GM18951 (cell line): ENCODE measurements around the gene GALNT14.

Experiments used
- POLR2A ChIP-seq: IDR thresholded peaks from 4 replicates; pipeline ENCODE4 v1.6.1; 2011; ENCODE audit warnings: mild to moderate bottlenecking; ENCODE audit not compliant: insufficient read length, insufficient read depth; ENCODE audit errors: extremely low read depth
- in situ Hi-C: fragments of 300-500 bp; cut with MboI; formaldehyde crosslinking; loops from one replicate; pipeline ENCODE4 v1.12.0; 2022; ENCODE audit warnings: low sequenced_read_pairs, mixed read lengths, inconsistent platforms; ENCODE audit not compliant: unreplicated experiment

The GALNT14 gene

GRCh38 chr2:31052284-31052683 is 86.0 kb downstream of the GALNT14 start:
- TF ChIP-seq POLR2A = no peak
- in situ Hi-C loops = no loop called here

DNA sequence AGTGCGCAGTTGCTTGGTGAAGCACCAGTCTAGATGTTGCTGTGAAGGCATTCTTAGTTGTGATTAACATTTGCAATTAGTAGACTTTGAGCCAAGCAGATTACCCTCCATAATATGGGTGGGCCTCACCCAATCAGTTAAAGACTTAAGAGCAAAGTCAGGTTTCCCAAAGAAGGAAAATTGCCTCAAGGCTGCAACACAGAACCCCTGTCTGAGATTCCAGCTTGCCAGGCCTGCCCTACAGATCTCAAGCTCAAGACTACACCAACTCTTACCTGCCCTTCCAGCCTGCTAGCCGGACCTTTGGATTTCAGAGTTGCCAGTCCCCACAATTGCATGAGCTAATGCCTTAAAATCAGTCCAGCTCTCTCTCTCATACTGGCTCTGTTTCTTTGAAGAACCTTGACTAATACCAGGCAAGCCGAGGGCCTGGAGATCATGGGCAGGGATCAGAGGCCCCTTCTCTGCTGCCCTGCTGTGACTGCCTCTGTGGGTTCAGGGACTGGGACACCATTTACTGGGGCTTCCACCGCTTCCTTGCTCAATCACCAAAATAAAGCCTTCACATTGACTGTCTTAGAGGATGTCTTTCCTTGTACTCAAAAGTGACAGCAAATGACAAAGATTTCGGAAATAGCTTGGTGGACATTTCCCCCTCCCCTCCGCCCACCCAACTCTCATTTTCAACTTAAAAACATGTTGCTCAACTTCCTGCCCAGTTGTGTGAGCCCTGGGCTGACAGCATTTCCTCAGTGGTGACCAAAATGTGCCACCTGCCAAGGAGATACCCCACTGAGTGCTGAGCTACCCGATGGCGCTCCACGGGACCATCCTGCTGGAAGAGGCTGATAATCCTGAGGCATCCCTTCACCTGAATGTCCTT is 86.7 kb downstream of the GALNT14 start:
- in situ Hi-C loops = no loop called here
- no peak for TF ChIP-seq POLR2A

GRCh38 chr2:31049916-31050588 is 88.2 kb downstream of the GALNT14 start:
- TF ChIP-seq POLR2A = no peak
- in situ Hi-C loops = no loop called here

DNA sequence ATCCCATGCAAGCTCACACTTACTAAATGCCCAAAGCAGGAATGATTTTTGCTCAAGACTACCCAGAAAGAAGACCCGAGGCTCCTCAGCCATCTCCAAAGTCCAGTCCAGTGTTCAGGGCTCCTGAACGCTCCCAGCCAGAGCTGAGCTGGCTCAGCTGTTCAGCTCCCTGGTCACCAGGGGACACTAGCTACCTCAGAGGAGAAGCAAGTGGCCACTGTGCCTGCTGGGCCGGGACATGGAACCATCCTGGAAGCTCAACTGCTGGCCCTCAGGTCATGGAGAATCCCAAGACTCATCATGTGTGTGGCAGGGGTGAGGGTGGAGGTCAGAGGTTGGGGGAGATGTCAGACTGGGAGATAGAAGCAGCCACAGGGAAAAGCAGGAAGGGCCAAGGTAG is 89.0 kb downstream of the GALNT14 start:
- in situ Hi-C loops = no loop called here
- no peak for TF ChIP-seq POLR2A

- no peak for TF ChIP-seq POLR2A
- in situ Hi-C loops = no loop called here
Observed at GRCh38 chr2:31047599-31047998, 90.6 kb downstream of the GALNT14 start.

GRCh38 chr2:31038385-31038784 is 99.9 kb downstream of the GALNT14 start:
- no peak for TF ChIP-seq POLR2A
- in situ Hi-C loops = no loop called here

DNA sequence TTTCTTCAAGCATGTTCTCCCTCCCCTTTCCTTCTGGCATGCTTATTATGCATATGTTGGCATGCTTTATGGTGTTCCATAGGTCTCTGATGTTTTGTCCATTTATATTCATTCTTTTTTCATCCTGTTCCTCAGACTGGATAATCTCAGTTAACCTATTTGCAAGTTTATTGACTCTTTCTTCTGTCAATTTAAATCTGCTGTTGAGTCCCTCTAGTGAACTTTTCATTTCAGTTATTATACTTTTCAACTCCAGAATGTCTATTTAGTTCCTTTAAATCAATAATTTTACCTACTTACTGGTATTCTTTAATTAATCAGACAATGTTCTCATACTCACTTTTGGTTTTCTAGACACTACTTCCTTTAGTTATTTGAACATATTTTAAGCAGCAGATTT is 101.2 kb downstream of the GALNT14 start:
- in situ Hi-C loops = no loop called here
- no peak for TF ChIP-seq POLR2A

GRCh38 chr2:31033032-31033431 is 105.2 kb downstream of the GALNT14 start:
- no peak for TF ChIP-seq POLR2A
- in situ Hi-C loops = no loop called here

- in situ Hi-C loops = no loop called here
Observed at GRCh38 chr2:31032475-31032874, 105.8 kb downstream of the GALNT14 start.

GRCh38 chr2:31031132-31031706 is 107.0 kb downstream of the GALNT14 start:
- in situ Hi-C loops = no loop called here
- TF ChIP-seq POLR2A = no peak

More at GRCh38 chr2:31032475-31032874, 105.8 kb downstream of the GALNT14 start:
- TF ChIP-seq POLR2A = no peak

GRCh38 chr2:31028417-31028816 is 109.8 kb downstream of the GALNT14 start:
- in situ Hi-C loops = no loop called here
- no peak for TF ChIP-seq POLR2A

DNA sequence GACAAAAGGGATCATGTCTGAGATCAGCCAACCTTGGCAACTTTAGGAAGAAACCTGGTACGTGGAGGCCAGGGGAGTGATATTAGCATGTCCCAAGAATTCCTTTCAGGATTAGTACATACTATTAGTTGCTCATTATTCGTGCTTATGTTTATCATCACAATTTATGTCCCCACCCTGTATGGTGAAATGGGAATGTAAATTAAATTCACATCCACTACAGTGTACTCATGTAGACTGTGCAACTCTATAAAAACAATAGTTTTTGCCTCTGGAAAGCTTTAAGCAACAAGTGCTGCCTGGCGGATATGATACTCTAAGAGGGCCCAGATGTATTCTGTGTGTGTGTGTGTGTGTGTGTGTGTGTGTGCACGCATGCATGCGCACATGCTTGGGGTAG is 110.7 kb downstream of the GALNT14 start:
- in situ Hi-C loops = no loop called here
- TF ChIP-seq POLR2A = no peak

GRCh38 chr2:31023541-31023940 is 114.7 kb downstream of the GALNT14 start:
- in situ Hi-C loops = no loop called here
- TF ChIP-seq POLR2A = no peak

DNA sequence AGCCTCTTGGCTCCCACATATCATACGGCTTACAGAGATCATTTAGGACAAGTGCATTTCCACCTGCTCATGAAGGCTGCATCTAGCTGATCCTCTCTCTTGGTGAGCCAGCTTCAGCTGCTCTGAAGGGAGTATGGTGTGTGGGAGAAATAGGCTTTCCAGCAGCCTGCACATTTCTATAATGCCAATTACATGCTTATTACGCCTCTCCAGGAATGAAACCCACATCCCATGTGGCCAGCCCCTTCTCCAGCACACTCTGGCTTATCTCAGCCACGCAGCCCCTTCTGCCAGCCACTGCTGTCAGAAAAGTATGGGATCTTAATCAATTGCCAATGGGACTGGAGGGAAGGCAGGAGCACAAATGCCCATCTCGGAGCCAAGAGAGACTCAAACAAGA is 117.5 kb downstream of the GALNT14 start:
- no peak for TF ChIP-seq POLR2A
- in situ Hi-C loops = no loop called here

- TF ChIP-seq POLR2A = no peak
- in situ Hi-C loops = no loop called here
Observed at GRCh38 chr2:31018280-31018679, 120.0 kb downstream of the GALNT14 start.
